Effector memory CD8-positive, alpha-beta T cell (primary cell): ENCODE measurements around the gene MINDY4.

Source experiments
- ATAC-seq: fragments of 150-1000 bp; cut with Tn5 transposase; replicated peaks from 2 replicates; pipeline ENCODE4 v1.10.0; 2021; ENCODE audit warnings: mild to moderate bottlenecking, moderate library complexity
- DNase-seq, 3 experiments: peaks; one replicate each; pipeline ENCODE4 v3.0.0; 2021
- H3K27ac Mint-ChIP-seq, 2 donors: one replicate each; pipeline ENCODE4 v1.8.0; 2022; ENCODE audit warnings: mild to moderate bottlenecking in 2 of 2, mixed read lengths in 2 of 2, moderate library complexity in 2 of 2
- H3K27me3 Mint-ChIP-seq, 2 donors: one replicate each; pipeline ENCODE4 v1.8.0; 2022; ENCODE audit warnings: mixed read lengths in 2 of 2
- H3K36me3 Mint-ChIP-seq: one replicate; pipeline ENCODE4 v1.8.0; 2022; ENCODE audit warnings: mild to moderate bottlenecking, moderate library complexity, mixed read lengths; ENCODE audit not compliant: insufficient read depth
- H3K4me1 Mint-ChIP-seq, 2 donors: one replicate each; pipeline ENCODE4 v1.8.0; 2022; ENCODE audit warnings: low read depth in 2 of 2, mixed read lengths in 2 of 2
- H3K4me3 Mint-ChIP-seq, 2 donors: one replicate each; pipeline ENCODE4 v1.8.0; 2022; ENCODE audit warnings: mild to moderate bottlenecking in 2 of 2, mixed read lengths in 2 of 2, moderate library complexity in 2 of 2
- H3K9me3 Mint-ChIP-seq, 2 donors: one replicate each; pipeline ENCODE4 v1.8.0; 2022; ENCODE audit warnings: mixed read lengths in 2 of 2

Gene MINDY4

DNA sequence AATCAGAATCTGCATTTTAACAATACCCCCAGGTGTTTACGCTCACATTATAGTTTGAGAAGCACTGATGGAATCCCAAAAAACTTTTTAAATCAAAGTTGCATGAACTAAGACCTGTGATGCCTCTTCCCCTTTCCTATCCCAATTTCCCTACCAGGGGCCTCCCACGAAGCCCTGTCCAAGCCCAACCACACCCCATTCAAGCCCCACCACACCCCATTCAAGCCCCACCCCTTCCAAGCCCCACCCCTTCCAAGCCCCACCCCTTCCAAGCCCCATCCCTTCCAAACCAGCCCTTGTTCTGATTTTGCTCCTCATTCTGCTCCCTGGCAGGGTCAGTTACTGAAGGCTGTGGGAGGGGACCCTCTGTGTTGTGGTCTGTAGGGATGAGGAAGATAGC, 130.6 kb downstream of the MINDY4 start:
- no peak overlapping the region for H3K4me3 Mint-ChIP-seq
- H3K9me3 Mint-ChIP-seq: no peaks in the 10 kb centered on the region
- peaks cover 0 to 1% of the 10 kb centered on the region in 2 donors for H3K4me1 Mint-ChIP-seq
- H3K27ac Mint-ChIP-seq: no peak overlapping the region
- DNase-seq (no peak), ATAC-seq (no peak)
- H3K36me3 Mint-ChIP-seq: no peaks in the 10 kb centered on the region
- H3K27me3 Mint-ChIP-seq: peaks cover 7 to 9% of the 10 kb centered on the region in 2 donors

DNA sequence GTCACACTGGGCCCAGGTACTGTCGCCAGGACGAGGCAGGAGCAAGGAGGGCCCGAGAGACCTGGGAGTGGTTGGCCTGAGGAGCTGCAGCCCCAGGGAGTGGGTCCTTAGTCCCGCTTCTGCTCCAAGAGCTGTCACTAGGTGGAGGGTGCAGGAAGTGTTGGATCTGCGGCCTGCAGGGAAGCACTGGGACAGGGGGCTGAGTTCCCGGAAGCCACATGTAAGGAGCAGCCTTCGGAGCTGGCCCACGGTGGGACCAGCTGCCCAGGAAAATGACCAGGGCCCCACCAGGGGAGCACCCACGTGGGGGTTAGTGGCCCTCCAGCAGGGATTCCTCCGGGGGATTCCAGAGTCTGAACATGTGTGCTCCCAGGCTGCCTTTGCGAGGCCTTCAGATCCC, 131.2 kb downstream of the MINDY4 start:
- Mint-ChIP-seq H3K4me1 (peaks cover 0 to 1% of the 10 kb centered on the region in 2 donors), H3K27me3 (peaks cover 5% of the 10 kb centered on the region in 2 donors), H3K27ac (no peak overlapping the region), H3K36me3 (no peaks in the 10 kb centered on the region), H3K9me3 (no peaks in the 10 kb centered on the region), H3K4me3 (no peak overlapping the region)
- no peak for DNase-seq
- no peak for ATAC-seq

DNA sequence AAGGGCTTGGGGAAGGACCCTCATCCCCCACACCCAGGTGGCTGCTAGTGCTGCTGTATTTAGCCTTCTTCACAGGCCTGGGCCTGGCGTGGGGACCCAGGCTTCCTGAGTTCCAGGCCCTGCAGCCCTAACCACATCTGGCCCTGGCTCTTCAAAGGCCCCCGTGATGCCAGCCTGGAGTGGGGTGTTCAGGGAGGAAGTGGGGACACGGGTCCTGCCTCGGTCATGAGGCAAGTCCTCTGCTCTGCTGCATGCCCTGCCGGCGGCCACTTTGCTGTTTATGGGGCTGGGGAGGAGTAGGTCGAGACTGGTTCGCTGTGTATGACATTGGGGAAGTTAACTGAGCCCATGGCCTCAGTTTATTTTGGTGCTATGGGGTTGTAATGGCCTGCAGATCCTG, 131.9 kb downstream of the MINDY4 start:
- H3K4me1 Mint-ChIP-seq: peaks cover 0 to 1% of the 10 kb centered on the region in 2 donors
- H3K4me3 Mint-ChIP-seq: no peak overlapping the region
- H3K27ac Mint-ChIP-seq: no peak overlapping the region

DNA sequence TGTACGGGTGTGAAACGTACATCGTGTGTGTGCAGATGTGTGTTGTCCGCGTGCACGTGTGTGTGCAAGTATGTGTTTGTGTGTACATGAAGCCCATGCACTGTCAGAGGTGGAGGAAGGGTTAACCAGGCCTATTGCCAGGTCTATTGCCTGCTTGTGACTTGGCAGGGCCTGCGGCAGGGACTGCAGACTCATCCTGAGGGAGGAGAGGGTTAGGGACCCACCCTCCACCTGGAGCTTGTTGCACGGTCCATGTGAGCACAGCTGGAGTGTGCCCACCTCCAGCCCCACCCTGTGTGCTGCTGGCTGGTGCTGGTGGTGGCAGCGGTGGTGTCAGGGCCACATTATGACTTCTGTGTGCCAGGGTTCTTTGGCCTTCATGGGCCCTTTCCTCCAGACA, 133.3 kb downstream of the MINDY4 start:
- ATAC-seq: no peak
- Mint-ChIP-seq H3K27ac (no peak overlapping the region), H3K36me3 (no peaks in the 10 kb centered on the region), H3K9me3 (no peaks in the 10 kb centered on the region), H3K4me1 (peaks cover 0 to 1% of the 10 kb centered on the region in 2 donors), H3K27me3 (peaks cover under 1 to 5% of the 10 kb centered on the region in 2 donors), H3K4me3 (no peak overlapping the region)
- DNase-seq: no peak

More for the DNA sequence above, 131.9 kb downstream of the MINDY4 start:
- DNase-seq (no peak), ATAC-seq (no peak)
- no peaks in the 10 kb centered on the region for H3K9me3 Mint-ChIP-seq
- H3K36me3 Mint-ChIP-seq: no peaks in the 10 kb centered on the region
- H3K27me3 Mint-ChIP-seq: peaks cover 5% of the 10 kb centered on the region in 2 donors

DNA sequence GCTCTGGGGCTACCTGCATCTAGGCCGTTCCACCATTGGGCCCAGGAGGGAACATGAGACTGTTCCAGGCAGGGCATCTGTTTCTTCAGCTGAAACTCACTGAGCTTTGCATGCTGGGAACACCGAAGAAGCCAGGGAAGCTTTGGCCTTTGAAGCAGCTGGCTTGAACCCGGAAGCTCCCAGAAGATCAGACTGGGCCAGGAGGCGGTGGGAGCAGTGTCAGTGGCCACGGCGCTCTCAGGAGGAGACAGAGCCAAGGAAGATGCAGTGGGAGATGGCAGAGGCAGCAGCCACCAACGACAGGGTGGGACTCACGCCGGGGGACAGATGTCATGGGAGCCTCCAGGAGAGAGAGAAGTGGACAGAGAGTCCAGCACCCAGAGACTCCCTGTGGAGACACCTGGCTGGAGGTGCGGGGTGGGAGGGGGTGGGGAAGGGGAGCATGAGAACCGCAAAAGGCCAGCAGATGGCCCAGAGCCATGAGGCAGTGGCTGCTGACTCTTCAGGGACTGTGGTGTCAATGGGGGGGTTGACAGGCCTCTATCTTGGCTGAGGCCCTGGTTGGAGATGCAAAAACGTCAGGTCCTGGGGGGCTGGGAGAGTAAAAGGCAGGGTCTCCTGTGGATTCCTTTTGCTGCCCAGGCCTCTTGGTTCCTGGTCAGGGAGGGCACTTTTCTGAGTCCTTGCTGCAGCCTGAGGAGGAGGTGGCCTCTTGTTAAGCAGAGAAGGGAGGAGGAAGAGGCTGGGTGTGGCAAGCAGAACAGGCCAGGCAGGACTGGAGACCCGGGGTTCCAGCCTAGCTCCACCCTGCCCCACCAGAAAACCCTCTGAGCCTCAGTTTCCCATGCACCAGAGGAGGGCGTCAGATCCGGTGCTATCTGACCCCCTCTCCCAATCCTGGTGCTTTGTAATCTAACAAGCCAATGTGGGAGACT, 134.1 kb downstream of the MINDY4 start:
- no peak overlapping the region for H3K4me3 Mint-ChIP-seq

GRCh38 chr7:30906014-30906413, 134.8 kb downstream of the MINDY4 start:
- Mint-ChIP-seq H3K27me3 (peaks cover 0 to 3% of the 10 kb centered on the region in 2 donors), H3K4me1 (peaks cover 0 to 1% of the 10 kb centered on the region in 2 donors)

More for the DNA sequence above, 134.1 kb downstream of the MINDY4 start:
- DNase-seq (no peak), ATAC-seq (no peak)
- Mint-ChIP-seq H3K27ac (no peak overlapping the region), H3K9me3 (no peaks in the 10 kb centered on the region), H3K36me3 (no peaks in the 10 kb centered on the region), H3K27me3 (peaks cover 0 to 5% of the 10 kb centered on the region in 2 donors), H3K4me1 (peaks cover 0 to 1% of the 10 kb centered on the region in 2 donors)

GRCh38 chr7:30906515-30907240, 135.5 kb downstream of the MINDY4 start:
- DNase-seq (no peak), ATAC-seq (no peak)
- H3K4me1 Mint-ChIP-seq: peaks cover 0 to 1% of the 10 kb centered on the region in 2 donors
- H3K4me3 Mint-ChIP-seq: no peak overlapping the region
- no peak overlapping the region for H3K27ac Mint-ChIP-seq
- no peaks in the 10 kb centered on the region for H3K36me3 Mint-ChIP-seq
- peaks cover 0 to under 1% of the 10 kb centered on the region in 2 donors for H3K27me3 Mint-ChIP-seq
- H3K9me3 Mint-ChIP-seq: no peaks in the 10 kb centered on the region

More at GRCh38 chr7:30906014-30906413, 134.8 kb downstream of the MINDY4 start:
- Mint-ChIP-seq H3K27ac (no peak overlapping the region), H3K9me3 (no peaks in the 10 kb centered on the region), H3K4me3 (no peak overlapping the region), H3K36me3 (no peaks in the 10 kb centered on the region)
- no peak for ATAC-seq
- no peak for DNase-seq

GRCh38 chr7:30907527-30908267, 136.5 kb downstream of the MINDY4 start:
- no peak for ATAC-seq
- DNase-seq: no peak
- no peaks in the 10 kb centered on the region for H3K36me3 Mint-ChIP-seq
- H3K27me3 Mint-ChIP-seq: peaks cover 0 to 10% of the 10 kb centered on the region in 2 donors
- peaks cover 0 to 1% of the 10 kb centered on the region in 2 donors for H3K4me1 Mint-ChIP-seq
- no peak overlapping the region for H3K4me3 Mint-ChIP-seq
- no peak overlapping the region for H3K27ac Mint-ChIP-seq
- no peaks in the 10 kb centered on the region for H3K9me3 Mint-ChIP-seq

DNA sequence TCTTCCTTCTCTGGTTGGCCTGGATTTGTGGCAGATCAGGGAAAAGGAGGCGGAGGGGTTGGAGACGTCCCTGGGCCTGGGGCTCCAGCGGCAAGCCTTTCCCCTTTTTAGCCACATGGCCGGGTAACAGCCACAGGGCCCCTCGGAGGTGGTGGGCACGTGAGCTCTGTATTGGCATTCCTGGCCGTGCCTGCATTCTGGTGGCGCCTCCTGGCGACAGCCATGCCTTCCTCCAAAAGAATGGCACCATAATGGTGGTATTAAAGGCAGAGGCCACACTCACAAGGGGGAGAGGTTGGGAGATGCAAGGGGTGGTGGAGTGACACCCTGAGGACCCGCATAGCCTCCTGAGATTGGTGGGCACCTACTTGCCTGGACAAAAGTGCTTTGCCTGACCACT, 137.5 kb downstream of the MINDY4 start:
- Mint-ChIP-seq H3K9me3 (no peaks in the 10 kb centered on the region), H3K36me3 (no peaks in the 10 kb centered on the region), H3K27ac (peak overlapping the region in 1 of 2 donors; percentile 41), H3K27me3 (peaks cover 0 to 13% of the 10 kb centered on the region in 2 donors), H3K4me1 (peaks cover 0 to 1% of the 10 kb centered on the region in 2 donors), H3K4me3 (no peak overlapping the region)
- ATAC-seq: no peak
- DNase-seq: no peak

- H3K36me3 Mint-ChIP-seq: no peaks in the 10 kb centered on the region
- H3K4me1 Mint-ChIP-seq: peaks cover 0 to 1% of the 10 kb centered on the region in 2 donors
- no peak for DNase-seq
- H3K27ac Mint-ChIP-seq: no peak overlapping the region
- ATAC-seq: no peak
- no peak overlapping the region for H3K4me3 Mint-ChIP-seq
- peaks cover 0 to 16% of the 10 kb centered on the region in 2 donors for H3K27me3 Mint-ChIP-seq
- H3K9me3 Mint-ChIP-seq: no peaks in the 10 kb centered on the region
Measured at GRCh38 chr7:30909431-30909830, 138.2 kb downstream of the MINDY4 start.

DNA sequence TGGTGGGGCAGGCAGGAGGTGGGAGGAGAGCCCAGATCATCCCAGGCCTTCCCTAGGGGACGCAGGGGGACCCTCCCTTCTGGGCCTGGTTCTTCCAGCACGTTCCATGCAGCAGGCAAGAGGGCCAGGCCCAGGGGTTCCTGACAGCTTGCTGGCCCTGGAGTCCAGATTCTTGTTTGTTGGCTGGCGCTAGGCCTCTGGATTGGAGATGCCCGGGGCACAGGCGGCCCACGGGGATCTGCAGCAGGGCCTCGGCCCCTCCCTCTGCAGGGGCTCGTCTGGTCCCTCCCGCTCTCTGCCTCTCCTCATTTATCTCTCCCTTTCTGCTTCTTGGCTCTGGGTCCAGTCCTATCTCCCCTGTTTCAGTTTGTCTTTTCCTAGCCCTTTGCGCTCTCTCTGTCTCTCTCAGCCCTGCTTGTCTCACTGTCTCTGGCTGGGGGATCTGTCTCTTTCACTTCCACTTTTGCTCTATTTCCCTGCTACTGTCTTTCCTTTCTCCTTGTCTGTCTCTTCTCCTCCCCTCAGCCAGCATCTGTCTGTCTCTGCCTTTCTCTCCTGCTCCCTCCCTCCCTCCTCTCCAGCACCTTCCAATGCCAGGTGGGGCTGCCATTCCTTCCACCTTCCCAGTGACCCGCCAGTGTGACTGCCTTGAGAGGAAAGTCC, 139.3 kb downstream of the MINDY4 start:
- H3K27ac Mint-ChIP-seq: no peak overlapping the region
- no peak for ATAC-seq
- DNase-seq: no peak
- no peaks in the 10 kb centered on the region for H3K9me3 Mint-ChIP-seq
- peaks cover 0 to 27% of the 10 kb centered on the region in 2 donors for H3K27me3 Mint-ChIP-seq
- no peaks in the 10 kb centered on the region for H3K4me1 Mint-ChIP-seq
- no peak overlapping the region for H3K4me3 Mint-ChIP-seq
- H3K36me3 Mint-ChIP-seq: no peaks in the 10 kb centered on the region

DNA sequence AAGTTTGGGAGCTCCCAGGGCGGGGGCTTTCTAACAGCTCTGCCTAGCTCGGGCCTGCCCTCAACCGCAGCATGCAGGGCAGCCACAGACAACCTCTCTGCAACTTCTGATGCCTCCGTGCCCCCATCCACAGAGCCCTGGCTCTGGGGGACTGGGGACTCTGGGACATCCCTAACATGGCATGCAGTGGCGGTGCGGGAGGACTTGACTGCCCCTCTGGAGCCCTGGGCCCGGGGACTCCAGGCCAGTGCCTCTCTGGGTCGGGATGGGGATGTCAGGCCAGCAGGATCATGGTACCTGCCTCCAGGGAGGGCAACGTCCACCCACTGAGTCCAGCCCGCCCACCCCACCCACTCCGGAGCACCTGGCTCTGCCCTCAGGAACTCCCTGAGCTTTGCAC, 139.9 kb downstream of the MINDY4 start:
- H3K4me3 Mint-ChIP-seq: no peak overlapping the region
- no peaks in the 10 kb centered on the region for H3K9me3 Mint-ChIP-seq
- no peak for ATAC-seq
- no peaks in the 10 kb centered on the region for H3K4me1 Mint-ChIP-seq
- no peaks in the 10 kb centered on the region for H3K36me3 Mint-ChIP-seq
- H3K27me3 Mint-ChIP-seq: peaks cover 0 to 28% of the 10 kb centered on the region in 2 donors
- H3K27ac Mint-ChIP-seq: no peak overlapping the region
- no peak for DNase-seq

DNA sequence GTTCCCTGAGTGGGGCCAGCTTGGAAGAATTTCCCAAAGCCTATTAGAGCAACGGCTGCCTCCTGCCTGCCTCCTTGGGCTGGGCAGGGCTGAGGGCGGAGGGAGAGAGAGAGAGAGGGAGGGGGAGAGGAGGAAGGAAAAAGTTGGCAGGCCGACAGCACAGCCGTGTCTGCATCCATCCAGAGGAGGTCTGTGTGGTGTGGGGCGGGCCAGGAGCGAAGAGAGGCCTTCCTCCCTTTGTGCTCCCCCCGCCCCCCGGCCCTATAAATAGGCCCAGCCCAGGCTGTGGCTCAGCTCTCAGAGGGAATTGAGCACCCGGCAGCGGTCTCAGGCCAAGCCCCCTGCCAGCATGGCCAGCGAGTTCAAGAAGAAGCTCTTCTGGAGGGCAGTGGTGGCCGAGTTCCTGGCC, 140.3 kb downstream of the MINDY4 start, which contains the start of gene AQP1:
Gene AQP1, plus strand, starts transcription at position 293 of the 409 bp plus-strand sequence. Its CDS starts 57 bp downstream, at position 350.
- Mint-ChIP-seq H3K4me3 (no peak within 1 kb of the TSS), H3K27me3 (peaks cover 0 to 28% of the 10 kb centered on the region in 2 donors), H3K4me1 (no peaks in the 10 kb centered on the region), H3K36me3 (no peaks in the 10 kb centered on the region), H3K27ac (no peak within 1 kb of the TSS), H3K9me3 (no peaks in the 10 kb centered on the region)
- ATAC-seq: no peak
- no peak for DNase-seq
